RWPE1 (cell line): ENCODE data around the gene TBC1D5.

Experiments used
- CTCF ChIA-PET: fragments of 350-600 bp; sonication (Branson Sonifier 250); formaldehyde crosslinking; extraction: SDS; loops from one replicate; lab custom pipeline; 2021; lab: Yijun Ruan, JAX
- POLR2A ChIA-PET: fragments of 400-600 bp; formaldehyde crosslinking; extraction: SDS; loops from one replicate; lab custom pipeline; 2020; ENCODE audit warnings: antibody characterized with exemption; ENCODE audit not compliant: low non-redundant PET; lab: Yijun Ruan, JAX
- DNase-seq: peaks from one replicate; pipeline ENCODE4 v3.0.0; 2012; ENCODE audit warnings: low spot score
- H3K27ac ChIP-seq: fragments of 450-650 bp; 2 replicates; pipeline ENCODE4 v1.5.1; 2017
- TF ChIP-seq, protein P1 (sequence below): fragments of 450-650 bp; conservative IDR thresholded peaks from 2 replicates; pipeline ENCODE4 v1.5.1; 2017; ENCODE audit warnings: low read depth, mild to moderate bottlenecking

TBC1D5 gene

DNA sequence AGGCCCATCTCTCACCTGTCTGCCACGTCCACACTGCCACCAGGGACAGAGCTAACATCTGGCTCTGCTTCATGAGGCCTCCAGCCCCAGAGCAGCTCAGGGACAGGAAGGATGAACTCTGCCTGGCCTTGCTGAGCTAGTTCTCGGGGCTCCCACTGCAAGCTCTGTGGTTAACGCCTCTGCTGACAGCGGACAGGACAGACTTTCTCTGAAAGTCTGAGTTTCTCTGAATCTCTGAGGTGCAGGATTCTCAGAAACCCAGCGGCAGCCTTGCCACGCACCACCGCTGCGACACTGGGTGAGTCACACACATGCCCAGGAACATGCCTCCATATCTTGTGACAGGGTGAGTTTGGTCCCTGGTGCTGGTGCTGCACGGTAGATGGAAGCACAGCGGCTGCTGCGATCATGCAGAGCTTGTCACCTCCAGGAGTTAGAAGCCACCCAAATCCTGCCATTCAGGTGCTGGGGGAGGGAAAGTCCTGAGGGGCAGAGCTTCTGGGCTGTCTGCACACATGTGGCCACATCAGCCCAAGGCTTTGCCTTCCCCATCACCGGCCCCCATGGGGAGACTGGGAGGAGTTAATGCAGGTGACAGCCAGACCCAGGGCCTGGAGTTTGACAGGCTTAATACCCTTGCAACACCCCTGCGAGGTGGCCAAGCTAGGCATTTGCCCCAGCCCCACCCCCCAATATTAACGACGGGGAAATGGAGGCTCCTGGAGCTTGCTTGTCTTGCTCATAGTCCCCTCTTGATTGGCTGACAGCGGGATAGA lies 590.6 kb downstream of the TBC1D5 start:
- TF ChIP-seq, protein P1, sequence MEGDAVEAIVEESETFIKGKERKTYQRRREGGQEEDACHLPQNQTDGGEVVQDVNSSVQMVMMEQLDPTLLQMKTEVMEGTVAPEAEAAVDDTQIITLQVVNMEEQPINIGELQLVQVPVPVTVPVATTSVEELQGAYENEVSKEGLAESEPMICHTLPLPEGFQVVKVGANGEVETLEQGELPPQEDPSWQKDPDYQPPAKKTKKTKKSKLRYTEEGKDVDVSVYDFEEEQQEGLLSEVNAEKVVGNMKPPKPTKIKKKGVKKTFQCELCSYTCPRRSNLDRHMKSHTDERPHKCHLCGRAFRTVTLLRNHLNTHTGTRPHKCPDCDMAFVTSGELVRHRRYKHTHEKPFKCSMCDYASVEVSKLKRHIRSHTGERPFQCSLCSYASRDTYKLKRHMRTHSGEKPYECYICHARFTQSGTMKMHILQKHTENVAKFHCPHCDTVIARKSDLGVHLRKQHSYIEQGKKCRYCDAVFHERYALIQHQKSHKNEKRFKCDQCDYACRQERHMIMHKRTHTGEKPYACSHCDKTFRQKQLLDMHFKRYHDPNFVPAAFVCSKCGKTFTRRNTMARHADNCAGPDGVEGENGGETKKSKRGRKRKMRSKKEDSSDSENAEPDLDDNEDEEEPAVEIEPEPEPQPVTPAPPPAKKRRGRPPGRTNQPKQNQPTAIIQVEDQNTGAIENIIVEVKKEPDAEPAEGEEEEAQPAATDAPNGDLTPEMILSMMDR = no peak
- DNase-seq = no peak
- H3K27ac ChIP-seq = no peak overlapping the region
- ChIA-PET POLR2A (no interaction called here), CTCF (no interaction called here)

DNA sequence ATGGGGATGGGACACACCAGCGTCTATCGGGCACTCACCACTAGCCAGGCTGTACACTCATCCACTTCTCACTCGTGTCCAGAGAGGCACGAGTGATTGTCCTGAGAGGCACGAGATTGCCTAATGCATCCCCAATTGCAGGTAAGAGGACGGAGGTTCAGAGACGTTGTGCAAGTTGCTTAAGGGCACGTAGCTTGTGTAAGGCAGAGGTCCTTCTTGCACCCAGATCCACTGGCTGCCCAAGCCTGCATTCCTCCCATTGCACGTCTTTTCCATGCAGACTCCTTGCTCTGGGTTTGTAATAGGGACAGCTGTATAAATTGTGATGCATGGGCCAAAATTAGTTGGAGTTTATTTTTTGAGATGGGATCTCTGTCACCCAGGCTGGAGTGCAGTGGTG lies 593.4 kb downstream of the TBC1D5 start:
- no peak for DNase-seq
- H3K27ac ChIP-seq = no peak overlapping the region
- CTCF ChIA-PET = interaction anchor here (0.5 kb wide), 1 partner anchor 454 kb away, joined by 4 read pairs; no protein-coding TSS in a partner anchor
- POLR2A ChIA-PET = no interaction called here
- TF ChIP-seq, protein P1 = no peak

DNA sequence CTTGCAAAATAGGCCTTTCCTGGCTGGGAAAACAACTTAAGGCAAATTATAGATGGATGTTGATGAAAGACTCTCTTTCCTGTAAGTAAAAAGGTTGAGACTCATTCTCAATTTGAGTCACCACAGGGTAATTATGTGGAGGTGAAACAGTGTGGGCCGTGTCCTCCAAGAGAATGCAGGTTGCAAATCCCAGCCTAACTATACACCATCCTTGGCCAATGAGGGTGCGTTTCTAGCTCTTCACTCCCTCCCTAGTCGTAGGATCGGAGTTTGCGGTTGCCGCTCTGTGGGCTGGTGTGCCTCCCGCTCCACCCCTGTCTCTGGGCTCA lies 597.8 kb downstream of the TBC1D5 start:
- ChIA-PET POLR2A (no interaction called here), CTCF (no interaction called here)
- no peak for DNase-seq
- TF ChIP-seq, protein P1 = no peak
- H3K27ac ChIP-seq = no peak overlapping the region

DNA sequence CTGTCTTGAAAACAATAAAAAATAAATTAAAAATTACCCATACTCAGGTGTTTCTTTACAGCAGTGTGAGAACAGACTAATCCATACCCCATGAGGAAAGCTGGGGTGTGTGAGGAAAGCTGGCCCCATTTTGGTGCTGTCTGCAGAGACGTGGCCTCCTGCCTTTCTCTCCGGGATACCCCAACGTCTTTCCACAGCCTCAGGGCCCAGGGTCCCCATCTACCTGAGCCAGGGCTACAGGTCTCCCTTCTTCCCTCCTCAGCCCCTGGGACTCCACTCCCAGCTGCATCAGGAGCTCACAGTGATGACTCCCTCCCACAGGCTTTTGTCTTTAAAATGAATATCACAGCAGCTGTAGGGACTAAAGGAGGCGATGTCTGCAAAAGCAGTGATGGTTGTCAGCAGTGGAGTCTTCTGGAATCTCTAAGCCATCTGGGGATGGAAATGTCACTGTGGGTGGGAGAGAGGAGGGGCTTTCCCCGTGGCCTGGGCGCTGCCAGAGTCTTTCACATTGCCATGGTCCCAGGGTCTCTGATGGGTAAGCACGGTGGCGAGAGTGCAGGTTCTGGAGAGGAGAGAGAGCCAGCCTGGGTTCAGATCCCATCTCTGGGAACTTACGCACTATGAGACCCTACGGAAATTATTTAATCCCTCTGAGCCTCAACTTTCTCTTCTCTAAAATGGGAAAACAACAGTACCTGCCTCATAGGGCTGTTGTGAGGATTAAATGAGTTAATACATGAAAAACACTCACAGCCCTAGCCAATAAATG lies 598.4 kb downstream of the TBC1D5 start:
- POLR2A ChIA-PET = interaction anchor here (0.6 kb wide), 1 partner anchor 694 kb away, joined by 3 read pairs; no protein-coding TSS in a partner anchor
- no peak for DNase-seq
- CTCF ChIA-PET = no interaction called here
- TF ChIP-seq, protein P1 = no peak
- H3K27ac ChIP-seq = no peak overlapping the region

DNA sequence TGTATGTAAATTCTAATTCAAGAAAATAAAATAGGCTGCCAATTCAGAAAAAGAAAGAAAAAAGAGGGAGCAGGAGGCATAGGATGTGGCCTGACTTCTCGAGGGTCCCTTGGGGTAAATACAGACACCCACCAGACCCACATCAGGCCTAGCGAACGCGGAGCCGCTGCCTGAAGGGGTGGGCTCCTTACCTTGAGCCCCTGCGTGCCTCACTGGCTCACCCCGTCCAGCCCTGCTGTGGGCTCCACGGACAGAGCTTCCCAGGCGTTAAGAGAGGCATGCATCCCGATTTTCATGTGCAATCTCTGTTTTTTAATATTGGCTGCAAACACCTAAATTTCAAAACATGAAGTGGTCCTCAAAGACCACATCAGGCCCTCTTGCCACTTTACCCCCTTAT lies 599.9 kb downstream of the TBC1D5 start:
- ChIA-PET POLR2A (no interaction called here), CTCF (no interaction called here)
- TF ChIP-seq, protein P1 = no peak
- no peak for DNase-seq
- H3K27ac ChIP-seq = no peak overlapping the region

DNA sequence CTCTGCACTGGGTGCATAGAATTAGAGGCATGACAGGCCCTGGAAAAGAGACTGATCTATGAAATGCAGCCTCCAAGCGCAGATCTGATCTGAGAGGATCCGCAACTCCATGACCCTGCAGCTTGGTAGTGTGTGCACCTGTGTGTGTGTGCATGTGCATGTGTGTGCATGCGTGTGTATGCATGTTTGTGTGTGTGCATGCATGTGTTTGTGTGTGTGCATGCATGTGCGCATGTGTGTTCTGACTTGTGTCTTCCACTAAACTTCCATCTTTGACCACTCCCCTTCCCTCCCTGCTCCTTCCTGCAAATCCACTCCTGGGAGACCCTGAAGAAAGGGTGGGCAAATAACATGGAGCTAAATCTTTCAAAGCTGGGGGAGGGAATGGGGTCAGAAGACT lies 600.7 kb downstream of the TBC1D5 start:
- TF ChIP-seq, protein P1 = no peak
- ChIA-PET POLR2A (no interaction called here), CTCF (no interaction called here)
- no peak overlapping the region for H3K27ac ChIP-seq
- DNase-seq = no peak
